ENCODE data around the gene NCOA5. TPM values are rescaled to one million over a fixed set of nuclear protein-coding genes. Genes with fewer than 3 reads are reported as not detected.

NCOA5 gene
- total and polyA plus RNA-seq, 4 donors, result 3.2 to 10.4 (median 8.7) TPM

- TF ChIP-seq JUND (IDR thresholded peaks at IDR 0.05), result no peak
- TF ChIP-seq EGR1 (IDR thresholded peaks at IDR 0.05; ENCODE audit: low read depth in 2 of 2), result no peak
- TF ChIP-seq CTCF (IDR thresholded peaks at IDR 0.05; ENCODE audit: low read depth, low read length, missing input control), result no peak
- TF ChIP-seq TAF1 (conservative IDR thresholded peaks at IDR 0.05), result no peak
- TF ChIP-seq GABPA (IDR thresholded peaks at IDR 0.05 in 1 of 2, conservative IDR thresholded peaks at IDR 0.05 in 1 of 2), result no peak
- TF ChIP-seq MAX (IDR thresholded peaks at IDR 0.05), result no peak
- no peak for TF ChIP-seq RAD21 (IDR thresholded peaks at IDR 0.05)
- TF ChIP-seq NR2F2 (IDR thresholded peaks at IDR 0.05), result no peak
- TF ChIP-seq ZBTB33 (IDR thresholded peaks at IDR 0.05), result no peak
- TF ChIP-seq HNF4A (conservative IDR thresholded peaks at IDR 0.05), result no peak
- TF ChIP-seq SP1 (IDR thresholded peaks at IDR 0.05), result no peak
- no peak for TF ChIP-seq REST (IDR thresholded peaks at IDR 0.05)
- TF ChIP-seq ATF3 (IDR thresholded peaks at IDR 0.05), result no peak
- no peak for TF ChIP-seq FOXA1 (IDR thresholded peaks at IDR 0.05)
- TF ChIP-seq FOXA2 (IDR thresholded peaks at IDR 0.05), result no peak
Measured at GRCh38 chr20:46065691-46066090, 24.1 kb downstream of the NCOA5 start.

GRCh38 chr20:46065006-46065405, 24.8 kb downstream of the NCOA5 start:
- H3K9ac ChIP-seq (ENCODE audit: low read depth in 1 of 2, low read length in 2 of 2), result no peak overlapping the region
- WGBS, result 97% methylated on average over 9 of the region's 9 CpGs
- no peak for DNase-seq (ENCODE audit: low spot score)
- H3K4me3 ChIP-seq (ENCODE audit: low read depth in 1 of 3, low read length in 3 of 3), result no peak overlapping the region
- peaks cover 0 to 4% (median 2%) of the 10 kb centered on the region in 4 donors for H3K4me1 ChIP-seq (ENCODE audit: control insufficient read depth in 4 of 4, insufficient read depth in 4 of 4, low read length in 3 of 4)
- H3K9me3 ChIP-seq (ENCODE audit: control insufficient read depth in 4 of 4, low read length in 3 of 4), result no peaks in the 10 kb centered on the region
- H3K27ac ChIP-seq (ENCODE audit: low read depth in 1 of 2, low read length in 2 of 2), result no peak overlapping the region
- H3K36me3 ChIP-seq (ENCODE audit: control insufficient read depth in 4 of 4, insufficient read depth in 3 of 4, low read depth in 1 of 4, low read length in 3 of 4), result peaks cover 18 to 88% (median 78%) of the 10 kb centered on the region in 4 donors
- no peaks in the 10 kb centered on the region for H3K27me3 ChIP-seq (ENCODE audit: control insufficient read depth in 4 of 4, insufficient read depth in 4 of 4, low read length in 3 of 4)
- TF ChIP-seq ZBTB33 (IDR thresholded peaks at IDR 0.05) (no peak), HNF4A (conservative IDR thresholded peaks at IDR 0.05) (no peak), FOXA2 (IDR thresholded peaks at IDR 0.05) (no peak), RXRA (IDR thresholded peaks at IDR 0.05) (no peak), YY1 (IDR thresholded peaks at IDR 0.05) (no peak), MAX (IDR thresholded peaks at IDR 0.05) (no peak), GABPA (IDR thresholded peaks at IDR 0.05 in 1 of 2, conservative IDR thresholded peaks at IDR 0.05 in 1 of 2) (no peak), FOXA1 (IDR thresholded peaks at IDR 0.05) (no peak), CTCF (IDR thresholded peaks at IDR 0.05; ENCODE audit: low read depth, low read length, missing input control) (no peak), TAF1 (conservative IDR thresholded peaks at IDR 0.05) (no peak), RAD21 (IDR thresholded peaks at IDR 0.05) (no peak)

More at GRCh38 chr20:46065691-46066090, 24.1 kb downstream of the NCOA5 start:
- Histone ChIP-seq H3K9ac (ENCODE audit: low read depth in 1 of 2, low read length in 2 of 2) (no peak overlapping the region), H3K4me1 (ENCODE audit: control insufficient read depth in 4 of 4, insufficient read depth in 4 of 4, low read length in 3 of 4) (peaks cover 0 to 4% (median under 1%) of the 10 kb centered on the region in 4 donors), H3K9me3 (ENCODE audit: control insufficient read depth in 4 of 4, low read length in 3 of 4) (no peaks in the 10 kb centered on the region), H3K27ac (ENCODE audit: low read depth in 1 of 2, low read length in 2 of 2) (no peak overlapping the region), H3K36me3 (ENCODE audit: control insufficient read depth in 4 of 4, insufficient read depth in 3 of 4, low read depth in 1 of 4, low read length in 3 of 4) (peaks cover 18 to 88% (median 82%) of the 10 kb centered on the region in 4 donors), H3K27me3 (ENCODE audit: control insufficient read depth in 4 of 4, insufficient read depth in 4 of 4, low read length in 3 of 4) (no peaks in the 10 kb centered on the region), H3K4me3 (ENCODE audit: low read depth in 1 of 3, low read length in 3 of 3) (no peak overlapping the region)
- no peak for DNase-seq (ENCODE audit: low spot score)
- 95% methylated on average over 3 of the region's 3 CpGs for WGBS
